Rectal smooth muscle tissue (tissue), 1 donor: ENCODE measurements around the gene PARD6B.

Experiments used
- H3K27ac ChIP-seq: one replicate; pipeline ENCODE4 v1.7.0; 2013; ENCODE audit warnings: low read depth, low read length, inconsistent platforms
- H3K27me3 ChIP-seq: one replicate; pipeline ENCODE4 v1.7.0; 2013; ENCODE audit warnings: low read length; ENCODE audit not compliant: control insufficient read depth, insufficient read depth
- H3K36me3 ChIP-seq: one replicate; pipeline ENCODE4 v1.7.0; 2013; ENCODE audit warnings: low read length; ENCODE audit not compliant: control insufficient read depth, insufficient read depth
- H3K4me1 ChIP-seq: one replicate; pipeline ENCODE4 v1.7.0; 2013; ENCODE audit warnings: low read length; ENCODE audit not compliant: control insufficient read depth, insufficient read depth
- H3K4me3 ChIP-seq: one replicate; pipeline ENCODE4 v1.7.0; 2013; ENCODE audit warnings: low read length
- H3K9ac ChIP-seq: one replicate; pipeline ENCODE4 v1.7.0; 2013; ENCODE audit warnings: low read length

The PARD6B gene

GRCh38 chr20:50721881-50722281 is 9.5 kb upstream of the PARD6B start:
- H3K36me3 ChIP-seq = no peaks in the 10 kb centered on the region
- no peak overlapping the region for H3K9ac ChIP-seq
- no peaks in the 10 kb centered on the region for H3K27me3 ChIP-seq
- peaks cover 10% of the 10 kb centered on the region for H3K4me1 ChIP-seq
- H3K27ac ChIP-seq = no peak overlapping the region
- no peak overlapping the region for H3K4me3 ChIP-seq

GRCh38 chr20:50722424-50723155 is 8.8 kb upstream of the PARD6B start:
- Histone ChIP-seq H3K27me3 (no peaks in the 10 kb centered on the region), H3K27ac (no peak overlapping the region), H3K4me1 (peaks cover 10% of the 10 kb centered on the region), H3K4me3 (no peak overlapping the region), H3K9ac (no peak overlapping the region), H3K36me3 (no peaks in the 10 kb centered on the region)

GRCh38 chr20:50723672-50724071 is 7.7 kb upstream of the PARD6B start:
- Histone ChIP-seq H3K36me3 (no peaks in the 10 kb centered on the region), H3K4me3 (no peak overlapping the region), H3K4me1 (peaks cover 10% of the 10 kb centered on the region), H3K27ac (no peak overlapping the region), H3K9ac (no peak overlapping the region), H3K27me3 (no peaks in the 10 kb centered on the region)

GRCh38 chr20:50724112-50724725 is 7.2 kb upstream of the PARD6B start:
- H3K4me1 ChIP-seq = peaks cover 10% of the 10 kb centered on the region
- no peaks in the 10 kb centered on the region for H3K36me3 ChIP-seq
- no peaks in the 10 kb centered on the region for H3K27me3 ChIP-seq
- H3K9ac ChIP-seq = no peak overlapping the region
- no peak overlapping the region for H3K4me3 ChIP-seq
- peak overlapping the region; percentile 73 for H3K27ac ChIP-seq

- Histone ChIP-seq H3K9ac (no peak overlapping the region), H3K36me3 (no peaks in the 10 kb centered on the region), H3K27ac (peak overlapping the region; percentile 73), H3K27me3 (no peaks in the 10 kb centered on the region), H3K4me3 (no peak overlapping the region), H3K4me1 (peaks cover 10% of the 10 kb centered on the region)
These were observed 6.3 kb upstream of the PARD6B start for GRCh38 chr20:50724851-50725723.

GRCh38 chr20:50725724-50726005 is 5.7 kb upstream of the PARD6B start:
- peaks cover 10% of the 10 kb centered on the region for H3K4me1 ChIP-seq
- H3K4me3 ChIP-seq = no peak overlapping the region
- no peaks in the 10 kb centered on the region for H3K36me3 ChIP-seq
- no peaks in the 10 kb centered on the region for H3K27me3 ChIP-seq
- no peak overlapping the region for H3K9ac ChIP-seq
- H3K27ac ChIP-seq = peak overlapping the region; percentile 73

- Histone ChIP-seq H3K27me3 (no peaks in the 10 kb centered on the region), H3K9ac (no peak overlapping the region), H3K4me3 (no peak overlapping the region), H3K27ac (no peak overlapping the region), H3K4me1 (peaks cover 13% of the 10 kb centered on the region), H3K36me3 (no peaks in the 10 kb centered on the region)
These were observed 4.2 kb upstream of the PARD6B start for GRCh38 chr20:50726955-50727791.

GRCh38 chr20:50727792-50728485 is 3.4 kb upstream of the PARD6B start:
- Histone ChIP-seq H3K4me3 (no peak overlapping the region), H3K27ac (no peak overlapping the region), H3K4me1 (peaks cover 14% of the 10 kb centered on the region), H3K36me3 (no peaks in the 10 kb centered on the region), H3K9ac (no peak overlapping the region), H3K27me3 (no peaks in the 10 kb centered on the region)

GRCh38 chr20:50728486-50728980 is 2.8 kb upstream of the PARD6B start:
- H3K36me3 ChIP-seq = no peaks in the 10 kb centered on the region
- peaks cover 14% of the 10 kb centered on the region for H3K4me1 ChIP-seq
- H3K4me3 ChIP-seq = no peak overlapping the region
- no peaks in the 10 kb centered on the region for H3K27me3 ChIP-seq
- no peak overlapping the region for H3K27ac ChIP-seq
- no peak overlapping the region for H3K9ac ChIP-seq

GRCh38 chr20:50728981-50729874 is 2.2 kb upstream of the PARD6B start:
- Histone ChIP-seq H3K27me3 (no peaks in the 10 kb centered on the region), H3K4me3 (no peak overlapping the region), H3K36me3 (no peaks in the 10 kb centered on the region), H3K4me1 (peaks cover 14% of the 10 kb centered on the region), H3K27ac (no peak overlapping the region), H3K9ac (no peak overlapping the region)
